Measurements from ENCODE around the gene SHROOM3. TPM values are rescaled to one million over a fixed set of nuclear protein-coding genes. Genes with fewer than 3 reads are reported as not detected.

SHROOM3 gene
- total and polyA plus RNA-seq, 2 experiments from 2014 or later: 11.3 to 73.5 TPM

DNA sequence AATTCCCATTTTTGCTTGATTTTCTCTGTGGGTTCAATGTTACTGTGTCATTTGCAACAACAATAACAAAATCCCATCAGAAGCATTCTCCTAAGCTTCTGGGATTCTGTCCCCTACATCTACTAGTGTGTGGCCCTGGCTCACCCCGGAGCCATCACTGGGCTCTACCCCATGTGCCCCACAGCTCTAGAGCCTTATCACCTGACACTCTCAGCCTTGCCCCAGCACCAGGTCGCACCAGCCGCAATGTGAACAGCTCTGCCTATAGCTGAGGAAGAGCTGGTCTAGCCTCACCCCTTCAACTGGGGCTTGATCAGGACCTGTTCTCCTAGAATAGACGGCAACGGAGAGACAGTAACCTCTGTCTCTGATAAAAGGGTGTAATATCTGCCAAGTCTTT, 161.7 kb downstream of the SHROOM3 start:
- TF ChIP-seq EZH2 (IDR thresholded peaks at IDR 0.05; ENCODE audit: low read depth, unreplicated experiment): no peak
- TF ChIP-seq POLR2AphosphoS5 (IDR thresholded peaks at IDR 0.05; ENCODE audit: low read depth): no peak
- TF ChIP-seq ZNF114 (CRISPR knock-in tag; IDR thresholded peaks at IDR 0.05): no peak
- TF ChIP-seq, protein P1, sequence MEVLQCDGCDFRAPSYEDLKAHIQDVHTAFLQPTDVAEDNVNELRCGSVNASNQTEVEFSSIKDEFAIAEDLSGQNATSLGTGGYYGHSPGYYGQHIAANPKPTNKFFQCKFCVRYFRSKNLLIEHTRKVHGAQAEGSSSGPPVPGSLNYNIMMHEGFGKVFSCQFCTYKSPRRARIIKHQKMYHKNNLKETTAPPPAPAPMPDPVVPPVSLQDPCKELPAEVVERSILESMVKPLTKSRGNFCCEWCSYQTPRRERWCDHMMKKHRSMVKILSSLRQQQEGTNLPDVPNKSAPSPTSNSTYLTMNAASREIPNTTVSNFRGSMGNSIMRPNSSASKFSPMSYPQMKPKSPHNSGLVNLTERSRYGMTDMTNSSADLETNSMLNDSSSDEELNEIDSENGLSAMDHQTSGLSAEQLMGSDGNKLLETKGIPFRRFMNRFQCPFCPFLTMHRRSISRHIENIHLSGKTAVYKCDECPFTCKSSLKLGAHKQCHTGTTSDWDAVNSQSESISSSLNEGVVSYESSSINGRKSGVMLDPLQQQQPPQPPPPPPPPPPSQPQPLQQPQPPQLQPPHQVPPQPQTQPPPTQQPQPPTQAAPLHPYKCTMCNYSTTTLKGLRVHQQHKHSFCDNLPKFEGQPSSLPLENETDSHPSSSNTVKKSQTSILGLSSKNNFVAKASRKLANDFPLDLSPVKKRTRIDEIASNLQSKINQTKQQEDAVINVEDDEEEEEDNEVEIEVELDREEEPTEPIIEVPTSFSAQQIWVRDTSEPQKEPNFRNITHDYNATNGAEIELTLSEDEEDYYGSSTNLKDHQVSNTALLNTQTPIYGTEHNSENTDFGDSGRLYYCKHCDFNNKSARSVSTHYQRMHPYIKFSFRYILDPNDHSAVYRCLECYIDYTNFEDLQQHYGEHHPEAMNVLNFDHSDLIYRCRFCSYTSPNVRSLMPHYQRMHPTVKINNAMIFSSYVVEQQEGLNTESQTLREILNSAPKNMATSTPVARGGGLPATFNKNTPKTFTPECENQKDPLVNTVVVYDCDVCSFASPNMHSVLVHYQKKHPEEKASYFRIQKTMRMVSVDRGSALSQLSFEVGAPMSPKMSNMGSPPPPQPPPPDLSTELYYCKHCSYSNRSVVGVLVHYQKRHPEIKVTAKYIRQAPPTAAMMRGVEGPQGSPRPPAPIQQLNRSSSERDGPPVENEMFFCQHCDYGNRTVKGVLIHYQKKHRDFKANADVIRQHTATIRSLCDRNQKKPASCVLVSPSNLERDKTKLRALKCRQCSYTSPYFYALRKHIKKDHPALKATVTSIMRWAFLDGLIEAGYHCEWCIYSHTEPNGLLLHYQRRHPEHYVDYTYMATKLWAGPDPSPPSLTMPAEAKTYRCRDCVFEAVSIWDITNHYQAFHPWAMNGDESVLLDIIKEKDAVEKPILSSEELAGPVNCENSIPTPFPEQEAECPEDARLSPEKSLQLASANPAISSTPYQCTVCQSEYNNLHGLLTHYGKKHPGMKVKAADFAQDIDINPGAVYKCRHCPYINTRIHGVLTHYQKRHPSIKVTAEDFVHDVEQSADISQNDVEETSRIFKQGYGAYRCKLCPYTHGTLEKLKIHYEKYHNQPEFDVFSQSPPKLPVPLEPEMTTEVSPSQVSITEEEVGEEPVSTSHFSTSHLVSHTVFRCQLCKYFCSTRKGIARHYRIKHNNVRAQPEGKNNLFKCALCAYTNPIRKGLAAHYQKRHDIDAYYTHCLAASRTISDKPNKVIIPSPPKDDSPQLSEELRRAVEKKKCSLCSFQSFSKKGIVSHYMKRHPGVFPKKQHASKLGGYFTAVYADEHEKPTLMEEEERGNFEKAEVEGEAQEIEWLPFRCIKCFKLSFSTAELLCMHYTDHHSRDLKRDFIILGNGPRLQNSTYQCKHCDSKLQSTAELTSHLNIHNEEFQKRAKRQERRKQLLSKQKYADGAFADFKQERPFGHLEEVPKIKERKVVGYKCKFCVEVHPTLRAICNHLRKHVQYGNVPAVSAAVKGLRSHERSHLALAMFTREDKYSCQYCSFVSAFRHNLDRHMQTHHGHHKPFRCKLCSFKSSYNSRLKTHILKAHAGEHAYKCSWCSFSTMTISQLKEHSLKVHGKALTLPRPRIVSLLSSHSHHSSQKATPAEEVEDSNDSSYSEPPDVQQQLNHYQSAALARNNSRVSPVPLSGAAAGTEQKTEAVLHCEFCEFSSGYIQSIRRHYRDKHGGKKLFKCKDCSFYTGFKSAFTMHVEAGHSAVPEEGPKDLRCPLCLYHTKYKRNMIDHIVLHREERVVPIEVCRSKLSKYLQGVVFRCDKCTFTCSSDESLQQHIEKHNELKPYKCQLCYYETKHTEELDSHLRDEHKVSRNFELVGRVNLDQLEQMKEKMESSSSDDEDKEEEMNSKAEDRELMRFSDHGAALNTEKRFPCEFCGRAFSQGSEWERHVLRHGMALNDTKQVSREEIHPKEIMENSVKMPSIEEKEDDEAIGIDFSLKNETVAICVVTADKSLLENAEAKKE (CRISPR knock-in tag; IDR thresholded peaks at IDR 0.05): no peak
- TF ChIP-seq, protein P2, sequence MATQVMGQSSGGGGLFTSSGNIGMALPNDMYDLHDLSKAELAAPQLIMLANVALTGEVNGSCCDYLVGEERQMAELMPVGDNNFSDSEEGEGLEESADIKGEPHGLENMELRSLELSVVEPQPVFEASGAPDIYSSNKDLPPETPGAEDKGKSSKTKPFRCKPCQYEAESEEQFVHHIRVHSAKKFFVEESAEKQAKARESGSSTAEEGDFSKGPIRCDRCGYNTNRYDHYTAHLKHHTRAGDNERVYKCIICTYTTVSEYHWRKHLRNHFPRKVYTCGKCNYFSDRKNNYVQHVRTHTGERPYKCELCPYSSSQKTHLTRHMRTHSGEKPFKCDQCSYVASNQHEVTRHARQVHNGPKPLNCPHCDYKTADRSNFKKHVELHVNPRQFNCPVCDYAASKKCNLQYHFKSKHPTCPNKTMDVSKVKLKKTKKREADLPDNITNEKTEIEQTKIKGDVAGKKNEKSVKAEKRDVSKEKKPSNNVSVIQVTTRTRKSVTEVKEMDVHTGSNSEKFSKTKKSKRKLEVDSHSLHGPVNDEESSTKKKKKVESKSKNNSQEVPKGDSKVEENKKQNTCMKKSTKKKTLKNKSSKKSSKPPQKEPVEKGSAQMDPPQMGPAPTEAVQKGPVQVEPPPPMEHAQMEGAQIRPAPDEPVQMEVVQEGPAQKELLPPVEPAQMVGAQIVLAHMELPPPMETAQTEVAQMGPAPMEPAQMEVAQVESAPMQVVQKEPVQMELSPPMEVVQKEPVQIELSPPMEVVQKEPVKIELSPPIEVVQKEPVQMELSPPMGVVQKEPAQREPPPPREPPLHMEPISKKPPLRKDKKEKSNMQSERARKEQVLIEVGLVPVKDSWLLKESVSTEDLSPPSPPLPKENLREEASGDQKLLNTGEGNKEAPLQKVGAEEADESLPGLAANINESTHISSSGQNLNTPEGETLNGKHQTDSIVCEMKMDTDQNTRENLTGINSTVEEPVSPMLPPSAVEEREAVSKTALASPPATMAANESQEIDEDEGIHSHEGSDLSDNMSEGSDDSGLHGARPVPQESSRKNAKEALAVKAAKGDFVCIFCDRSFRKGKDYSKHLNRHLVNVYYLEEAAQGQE (IDR thresholded peaks at IDR 0.05; ENCODE audit: unreplicated experiment): no peak
- TF ChIP-seq, protein P3, sequence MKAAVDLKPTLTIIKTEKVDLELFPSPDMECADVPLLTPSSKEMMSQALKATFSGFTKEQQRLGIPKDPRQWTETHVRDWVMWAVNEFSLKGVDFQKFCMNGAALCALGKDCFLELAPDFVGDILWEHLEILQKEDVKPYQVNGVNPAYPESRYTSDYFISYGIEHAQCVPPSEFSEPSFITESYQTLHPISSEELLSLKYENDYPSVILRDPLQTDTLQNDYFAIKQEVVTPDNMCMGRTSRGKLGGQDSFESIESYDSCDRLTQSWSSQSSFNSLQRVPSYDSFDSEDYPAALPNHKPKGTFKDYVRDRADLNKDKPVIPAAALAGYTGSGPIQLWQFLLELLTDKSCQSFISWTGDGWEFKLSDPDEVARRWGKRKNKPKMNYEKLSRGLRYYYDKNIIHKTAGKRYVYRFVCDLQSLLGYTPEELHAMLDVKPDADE (IDR thresholded peaks at IDR 0.05): no peak
- TF ChIP-seq NANOG (IDR thresholded peaks at IDR 0.05; ENCODE audit: borderline replicate concordance): no peak
- no peak for TF ChIP-seq CREB1 (CRISPR knock-in tag; IDR thresholded peaks at IDR 0.05; ENCODE audit: low read depth)
- TF ChIP-seq, protein P4, sequence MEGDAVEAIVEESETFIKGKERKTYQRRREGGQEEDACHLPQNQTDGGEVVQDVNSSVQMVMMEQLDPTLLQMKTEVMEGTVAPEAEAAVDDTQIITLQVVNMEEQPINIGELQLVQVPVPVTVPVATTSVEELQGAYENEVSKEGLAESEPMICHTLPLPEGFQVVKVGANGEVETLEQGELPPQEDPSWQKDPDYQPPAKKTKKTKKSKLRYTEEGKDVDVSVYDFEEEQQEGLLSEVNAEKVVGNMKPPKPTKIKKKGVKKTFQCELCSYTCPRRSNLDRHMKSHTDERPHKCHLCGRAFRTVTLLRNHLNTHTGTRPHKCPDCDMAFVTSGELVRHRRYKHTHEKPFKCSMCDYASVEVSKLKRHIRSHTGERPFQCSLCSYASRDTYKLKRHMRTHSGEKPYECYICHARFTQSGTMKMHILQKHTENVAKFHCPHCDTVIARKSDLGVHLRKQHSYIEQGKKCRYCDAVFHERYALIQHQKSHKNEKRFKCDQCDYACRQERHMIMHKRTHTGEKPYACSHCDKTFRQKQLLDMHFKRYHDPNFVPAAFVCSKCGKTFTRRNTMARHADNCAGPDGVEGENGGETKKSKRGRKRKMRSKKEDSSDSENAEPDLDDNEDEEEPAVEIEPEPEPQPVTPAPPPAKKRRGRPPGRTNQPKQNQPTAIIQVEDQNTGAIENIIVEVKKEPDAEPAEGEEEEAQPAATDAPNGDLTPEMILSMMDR (conservative IDR thresholded peaks at IDR 0.05; ENCODE audit: low read depth in 2 of 2): no peak
- no peak for TF ChIP-seq JUNB (IDR thresholded peaks at IDR 0.05; ENCODE audit: unreplicated experiment)
- no peak for TF ChIP-seq ZNF331 (CRISPR knock-in tag; IDR thresholded peaks at IDR 0.05; ENCODE audit: low read depth)
- no peak for TF ChIP-seq EZH2phosphoT487 (IDR thresholded peaks at IDR 0.05; ENCODE audit: unreplicated experiment)
- no peak for TF ChIP-seq STAT1 (IDR thresholded peaks at IDR 0.05; ENCODE audit: unreplicated experiment)

More for the DNA sequence above, 161.7 kb downstream of the SHROOM3 start:
- no peak overlapping the region for H3K4me3 ChIP-seq
- no peaks in the 10 kb centered on the region for H3F3A ChIP-seq (replicated peaks; ENCODE audit: low read depth)
- no peaks in the 10 kb centered on the region for H4K20me1 ChIP-seq (replicated peaks; ENCODE audit: insufficient read depth)
- Mint-ChIP-seq H3K9me3 (no peaks in the 10 kb centered on the region; the same call in 2 of the 3 replicates), H3K4me1 (peaks cover 21% of the 10 kb centered on the region), H3K27me3 (ENCODE audit: insufficient read depth, low read depth, poor library complexity) (peaks cover 2% of the 10 kb centered on the region), H3K4me3 (no peak overlapping the region), H3K36me3 (ENCODE audit: low read depth) (0 out of 3 replicates have a peak, but pooled peaks cover 2% of the 10 kb centered on the region), H3K27ac (no peak overlapping the region)
- H3K4me2 ChIP-seq: no peak overlapping the region
- no peaks in the 10 kb centered on the region for H3K36me3 ChIP-seq (ENCODE audit: insufficient read depth)
- no peaks in the 10 kb centered on the region for H3K9me2 ChIP-seq (ENCODE audit: insufficient read depth)
- no peak for DNase-seq (ENCODE audit: low spot score)
- no peak overlapping the region for H3K27ac ChIP-seq (ENCODE audit: low read depth)
- H3K79me2 ChIP-seq (replicated peaks; ENCODE audit: insufficient read depth): no peaks in the 10 kb centered on the region
- H3K27me3 ChIP-seq (ENCODE audit: insufficient read depth): no peaks in the 10 kb centered on the region
- peak; percentile 39; the same call in 2 of the 3 replicates for ATAC-seq
- H3K4me1 ChIP-seq (ENCODE audit: insufficient read depth): peaks cover under 1% of the 10 kb centered on the region; the same call in 1 of the 2 replicates
- H2AFZ ChIP-seq: no peak overlapping the region

Data from GM23338 (cell line).